RWPE1 (cell line): ENCODE data around the gene LPAR3.
A peak's percentile ranks its signal among the peaks of the same experiment; 100 is the strongest.
"Not testable (repeated sequence)": the region's sequence is repeated elsewhere in the genome, so short reads cannot be mapped to it uniquely, and the experiment has no call there.

Source experiments
- CTCF ChIA-PET: fragments of 350-600 bp; sonication (Branson Sonifier 250); formaldehyde crosslinking; extraction: SDS; loops from one replicate; lab custom pipeline; 2021; lab: Yijun Ruan, JAX
- POLR2A ChIA-PET: fragments of 400-600 bp; formaldehyde crosslinking; extraction: SDS; loops from one replicate; lab custom pipeline; 2020; ENCODE audit warnings: antibody characterized with exemption; ENCODE audit not compliant: low non-redundant PET; lab: Yijun Ruan, JAX
- DNase-seq: peaks from one replicate; pipeline ENCODE4 v3.0.0; 2012; ENCODE audit warnings: low spot score
- H3K27ac ChIP-seq: fragments of 450-650 bp; 2 replicates; pipeline ENCODE4 v1.5.1; 2017
- CTCF ChIP-seq: fragments of 450-650 bp; conservative IDR thresholded peaks from 2 replicates; pipeline ENCODE4 v1.5.1; 2017; ENCODE audit warnings: low read depth, mild to moderate bottlenecking

Gene LPAR3

GRCh38 chr1:84907095-84907827, 14.3 kb upstream of the LPAR3 start:
- H3K27ac ChIP-seq = no peak overlapping the region
- no peak for TF ChIP-seq CTCF
- CTCF ChIA-PET = no interaction called here
- DNase-seq = peak; percentile 54
- POLR2A ChIA-PET = no interaction called here

GRCh38 chr1:84902727-84903126, 9.7 kb upstream of the LPAR3 start:
- POLR2A ChIA-PET, DNase-seq, H3K27ac ChIP-seq, CTCF ChIA-PET: not testable (repeated sequence)

GRCh38 chr1:84899969-84900368, 7.0 kb upstream of the LPAR3 start:
- TF ChIP-seq CTCF = no peak
- H3K27ac ChIP-seq = no peak overlapping the region
- POLR2A ChIA-PET = no interaction called here
- CTCF ChIA-PET = no interaction called here
- DNase-seq = no peak

- no peak for DNase-seq
- ChIA-PET POLR2A (no interaction called here), CTCF (no interaction called here)
- TF ChIP-seq CTCF = no peak
- no peak overlapping the region for H3K27ac ChIP-seq
Measured at GRCh38 chr1:84896279-84896678, 3.3 kb upstream of the LPAR3 start.

- ChIA-PET POLR2A (no interaction called here), CTCF (no interaction called here)
- no peak overlapping the region for H3K27ac ChIP-seq
- DNase-seq = no peak
- TF ChIP-seq CTCF = no peak
Measured at GRCh38 chr1:84890566-84890965, 2.4 kb downstream of the LPAR3 start.

- ChIA-PET CTCF (no interaction called here), POLR2A (interaction anchor here (0.5 to 0.6 kb wide), 3 partner anchors 28 to 385 kb away, joined by 3 read pairs; no protein-coding TSS in a partner anchor)
Measured at GRCh38 chr1:84889437-84889836, 3.6 kb downstream of the LPAR3 start.

More at GRCh38 chr1:84889437-84889836, 3.6 kb downstream of the LPAR3 start:
- TF ChIP-seq CTCF = no peak
- H3K27ac ChIP-seq = peak overlapping the region; percentile 67; the same call in 1 of the 2 replicates
- no peak for DNase-seq
